Panc1 (cell line): ENCODE measurements around the gene INCENP.
"Not testable (repeated sequence)": the region's sequence is repeated elsewhere in the genome, so short reads cannot be mapped to it uniquely, and the experiment has no call there.

Source experiments
- CTCF ChIP-seq: fragments of 450-650 bp; IDR thresholded peaks from 2 replicates; pipeline ENCODE4 v1.5.1; 2017; ENCODE audit warnings: mild to moderate bottlenecking
- POLR2AphosphoS5 ChIP-seq: IDR thresholded peaks from 2 replicates; pipeline ENCODE4 v1.6.1; 2012; ENCODE audit warnings: mild to moderate bottlenecking, low read depth, low read length, moderate library complexity
- REST ChIP-seq, 2 experiments: IDR thresholded peaks; 2 replicates each; pipeline ENCODE4 v1.6.1; 2011 to 2012; ENCODE audit warnings: low read depth in 2 of 2, control low read depth in 1 of 2, low read length in 1 of 2, mild to moderate bottlenecking in 1 of 2, moderate library complexity in 1 of 2; ENCODE audit not compliant: insufficient read depth in 1 of 2
- SIN3A ChIP-seq: IDR thresholded peaks from 2 replicates; pipeline ENCODE4 v1.6.1; 2012; ENCODE audit warnings: low read depth, mild to moderate bottlenecking, low read length, moderate library complexity, borderline replicate concordance; ENCODE audit not compliant: insufficient read depth

GRCh38 chr11:62195010-62195409 lies 71.2 kb downstream of the INCENP start:
- TF ChIP-seq POLR2AphosphoS5; CTCF; REST (IDR thresholded peaks at IDR 0.05; ENCODE audit: insufficient read depth in 1 of 2, low read depth in 2 of 2, low read length in 1 of 2); SIN3A: not testable (repeated sequence)
